Stimulated activated CD4-positive, alpha-beta T cell treated with anti-CD3 and anti-CD28 coated beads, Interleukin-15, amount 100 ng/mL, for 1 hour (primary cell): ENCODE measurements around the gene TNS1.
"Not testable (repeated sequence)": the region's sequence is repeated elsewhere in the genome, so short reads cannot be mapped to it uniquely, and the experiment has no call there.

ENCODE experiments used
- DNase-seq, 2 donors: peaks; one replicate each; pipeline ENCODE4 v3.0.0-alpha.2; 2020; ENCODE audit warnings: low read depth in 1 of 2, low spot score in 1 of 2

Gene TNS1

DNA sequence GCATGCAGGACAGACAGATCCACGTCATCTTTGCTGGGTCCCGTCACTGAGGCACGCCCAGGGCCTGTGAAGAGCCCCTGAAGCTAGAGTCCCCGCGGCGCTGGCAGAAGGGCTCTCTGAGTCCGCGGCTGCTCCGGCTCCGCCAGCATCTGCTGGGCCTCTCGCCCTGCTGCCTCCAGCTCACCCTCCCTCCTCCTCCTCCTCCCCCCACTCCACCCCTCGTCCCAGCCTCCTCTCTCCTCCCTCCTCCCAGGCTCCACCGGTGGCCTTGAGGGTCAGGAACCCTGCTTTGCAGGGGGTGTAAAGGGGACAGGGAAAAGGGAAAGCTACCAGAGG lies at the start of gene TNS1:
Gene TNS1 (minus strand): TSS at position 151 of the 336 bp plus-strand sequence. CDS start 123 bp downstream, at position 28.
- DNase-seq: no peak

DNA sequence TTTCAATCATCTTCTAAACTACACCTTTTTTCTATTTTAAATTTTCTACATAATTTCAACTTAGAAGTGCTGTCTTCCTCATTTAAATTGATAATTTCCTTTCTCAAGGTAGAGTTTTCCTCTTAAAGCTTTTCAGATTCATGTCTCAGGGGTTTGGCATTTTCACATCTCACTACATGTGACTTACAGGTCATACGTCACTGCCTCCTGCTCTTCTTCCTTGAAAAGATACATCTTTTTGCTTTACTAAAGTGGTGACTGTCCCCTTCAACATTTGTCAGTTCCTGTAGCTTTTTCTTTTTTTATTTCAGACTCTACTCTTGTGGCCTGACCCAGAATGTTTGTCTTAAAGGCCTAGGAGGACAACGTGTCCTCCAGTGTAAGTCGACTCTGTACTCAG lies 49.1 kb upstream of the TNS1 start:
- DNase-seq: no peak

DNA sequence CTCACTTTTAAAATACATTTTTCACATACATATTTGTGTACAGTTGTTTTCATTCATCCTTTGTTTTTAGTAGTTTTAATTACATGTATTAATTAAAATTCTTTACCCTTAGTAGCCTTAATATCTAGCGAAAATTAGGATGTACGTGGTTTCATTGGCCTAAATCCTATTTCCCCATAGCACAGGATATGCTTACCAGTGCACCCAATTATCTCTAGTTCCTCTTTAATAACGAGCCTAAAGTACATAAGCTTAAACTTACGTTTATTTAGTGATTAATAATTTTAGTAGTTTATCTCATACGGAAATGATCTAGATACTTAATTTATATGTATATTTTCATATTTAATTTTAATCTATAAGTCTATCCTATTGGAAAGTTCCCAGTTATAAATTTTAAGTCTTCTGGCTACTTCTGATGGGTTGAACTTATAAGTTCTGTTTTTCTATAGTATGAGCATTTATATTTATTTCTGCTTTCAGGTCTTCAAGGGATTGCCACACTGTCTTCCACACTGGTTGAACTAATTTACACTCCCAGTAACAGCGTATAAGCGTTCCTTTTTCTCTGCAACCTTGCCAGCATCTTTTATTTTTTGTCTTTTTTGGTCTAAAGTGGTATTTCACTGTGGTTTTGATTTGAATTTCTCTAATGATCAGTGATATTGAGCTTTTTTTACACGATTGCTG lies 44.9 kb upstream of the TNS1 start:
- DNase-seq: no peak

DNA sequence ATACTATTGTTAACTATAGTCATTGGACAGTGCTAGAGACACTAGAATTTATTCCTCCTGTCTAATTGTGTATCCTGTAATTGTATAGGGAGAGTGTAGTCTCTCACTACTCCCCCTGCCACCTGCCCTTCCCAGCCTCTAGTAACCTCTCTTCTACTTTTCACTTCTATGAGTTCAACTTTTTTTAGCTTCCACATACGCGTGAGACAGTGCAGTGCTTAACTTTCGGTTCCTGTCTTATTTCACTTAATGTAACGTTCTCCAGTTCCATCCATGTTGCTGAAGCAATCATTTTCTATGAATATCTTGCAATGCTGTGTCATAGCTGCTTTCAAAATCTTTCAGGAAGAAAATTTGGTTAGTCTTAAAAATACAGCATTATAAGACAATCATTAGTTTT lies 43.4 kb upstream of the TNS1 start:
- DNase-seq: no peak

GRCh38 chr2:218044599-218044998 lies 41.8 kb upstream of the TNS1 start:
- not testable (repeated sequence) for DNase-seq

- no peak for DNase-seq
Observed at GRCh38 chr2:218043701-218044109, 40.9 kb upstream of the TNS1 start.

DNA sequence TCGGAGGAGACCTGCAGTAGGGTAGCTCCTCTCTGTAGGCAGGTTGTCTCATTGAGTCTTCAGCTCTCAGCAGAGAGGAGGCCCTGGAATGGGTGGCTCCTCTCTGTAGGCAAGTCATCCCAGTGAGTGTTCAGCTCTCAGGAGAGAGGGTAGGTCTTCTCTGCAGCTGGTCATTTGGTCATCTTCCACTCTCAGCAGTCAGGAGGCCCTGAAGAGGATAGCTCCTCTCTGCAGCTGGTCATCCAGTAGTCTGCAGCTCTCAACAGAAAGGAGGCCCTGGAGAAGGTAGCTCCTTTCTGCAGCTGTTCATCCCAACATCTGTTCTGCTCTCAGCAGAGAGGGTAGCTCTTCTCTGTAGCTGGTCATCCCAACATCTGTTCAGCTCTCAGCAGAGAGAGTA lies 40.3 kb upstream of the TNS1 start:
- DNase-seq: no peak

DNA sequence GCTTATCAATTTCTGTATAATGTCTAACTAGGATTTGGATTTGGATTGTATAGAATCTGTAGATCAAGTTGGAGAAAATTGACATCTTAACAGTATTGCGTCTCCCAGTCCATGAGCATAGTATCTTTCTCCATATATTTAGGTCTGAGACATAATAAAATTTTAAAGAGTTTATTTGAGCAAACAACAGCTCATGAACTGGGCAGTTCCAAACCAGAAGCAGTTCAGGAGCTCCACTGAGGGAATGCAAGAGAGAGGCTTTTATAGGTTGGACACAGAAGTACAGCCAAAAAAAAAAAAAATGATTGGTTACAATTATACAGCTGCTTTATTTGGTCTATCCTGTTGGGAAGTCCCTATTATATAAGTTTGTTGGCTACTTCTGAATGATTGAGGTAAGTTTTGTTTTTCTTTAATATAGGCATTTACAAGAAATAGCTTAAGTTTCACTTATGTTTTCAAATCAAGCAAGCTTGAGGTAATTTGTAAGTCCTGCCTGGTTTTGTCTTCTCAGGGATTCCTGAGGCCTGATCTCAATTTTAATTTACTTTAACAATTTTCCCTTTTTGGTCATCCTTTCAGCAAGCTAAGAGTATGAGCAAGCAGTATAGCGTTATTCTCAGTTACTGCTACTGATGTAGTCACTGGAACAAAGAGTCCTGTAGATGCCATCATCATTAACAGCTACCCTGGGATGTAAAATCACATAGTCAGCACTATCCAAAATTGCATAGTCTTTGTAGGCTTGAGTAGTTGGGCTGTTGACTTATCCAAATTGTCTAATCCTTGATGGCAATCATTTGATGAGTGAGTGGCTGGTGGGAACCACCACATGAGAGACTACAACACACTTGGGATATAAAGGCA lies 38.7 kb upstream of the TNS1 start:
- no peak for DNase-seq

GRCh38 chr2:218040883-218041282 lies 38.1 kb upstream of the TNS1 start:
- no peak for DNase-seq

DNA sequence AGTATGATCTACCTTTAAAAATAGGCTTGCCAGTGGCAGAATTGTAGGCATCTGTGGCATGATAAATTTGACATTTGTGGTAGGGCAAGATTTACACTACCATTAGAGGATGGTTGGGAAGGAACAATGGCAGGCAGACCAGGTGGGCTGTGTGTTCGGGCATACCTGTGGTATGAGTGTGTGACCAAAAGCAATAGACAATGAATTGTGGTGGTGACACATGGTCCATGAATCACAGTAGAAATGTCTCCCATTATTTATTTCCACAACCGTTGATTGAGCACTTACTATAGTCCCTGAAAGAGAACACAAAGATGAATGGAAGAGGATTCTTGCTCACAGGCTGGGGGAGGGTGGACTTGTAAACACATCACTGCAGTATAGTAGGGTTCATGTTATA lies 36.4 kb upstream of the TNS1 start:
- DNase-seq: no peak

DNA sequence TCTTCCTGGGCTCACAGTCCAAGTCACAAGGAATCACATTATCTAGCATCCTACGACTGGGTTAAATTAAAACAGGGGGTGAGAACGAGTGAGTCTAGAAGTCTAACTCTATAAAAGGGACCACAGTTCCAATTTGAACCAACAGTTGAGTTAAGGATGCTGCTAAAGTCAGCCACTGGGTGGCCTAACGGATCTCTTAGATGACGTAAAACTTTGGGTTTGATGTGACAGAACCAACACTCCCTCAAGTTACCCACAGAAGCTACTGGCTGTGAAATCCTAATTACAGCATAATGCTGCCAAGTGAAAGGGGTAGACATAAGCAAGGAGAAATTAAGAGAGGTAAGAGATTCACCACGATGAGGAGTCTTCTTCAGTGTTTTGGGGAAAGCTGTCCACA lies 33.6 kb upstream of the TNS1 start:
- no peak for DNase-seq

DNA sequence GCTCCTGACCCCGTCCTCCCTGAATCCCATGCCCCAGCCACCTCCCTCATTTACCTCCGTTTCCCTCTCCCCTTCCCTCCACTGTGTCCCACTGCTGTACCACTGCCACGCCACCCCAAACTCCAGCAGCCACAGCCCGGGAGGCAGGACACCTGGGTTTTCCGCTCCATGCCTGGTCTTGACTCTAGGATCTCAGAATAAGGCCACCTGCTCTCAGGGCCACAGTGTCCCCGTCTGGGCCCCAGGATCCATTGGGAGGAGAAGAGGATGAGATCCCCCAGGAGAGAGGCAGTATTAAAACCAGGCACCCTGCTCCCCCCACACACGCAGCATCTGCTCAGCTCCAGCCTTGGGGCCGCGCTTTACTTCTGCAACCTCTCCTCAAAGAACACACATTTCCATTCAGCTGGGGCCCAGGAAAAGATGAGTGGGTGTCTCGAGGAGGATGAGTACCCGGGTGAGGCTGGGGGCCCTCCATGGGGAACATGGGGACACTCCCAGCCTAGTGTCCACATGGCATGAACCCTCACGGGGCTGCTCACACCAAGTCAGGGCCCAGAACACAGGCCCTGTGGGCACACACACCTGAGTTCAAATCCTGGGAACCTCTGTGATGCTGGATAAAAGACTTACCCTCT lies 32.8 kb upstream of the TNS1 start:
- no peak for DNase-seq

DNA sequence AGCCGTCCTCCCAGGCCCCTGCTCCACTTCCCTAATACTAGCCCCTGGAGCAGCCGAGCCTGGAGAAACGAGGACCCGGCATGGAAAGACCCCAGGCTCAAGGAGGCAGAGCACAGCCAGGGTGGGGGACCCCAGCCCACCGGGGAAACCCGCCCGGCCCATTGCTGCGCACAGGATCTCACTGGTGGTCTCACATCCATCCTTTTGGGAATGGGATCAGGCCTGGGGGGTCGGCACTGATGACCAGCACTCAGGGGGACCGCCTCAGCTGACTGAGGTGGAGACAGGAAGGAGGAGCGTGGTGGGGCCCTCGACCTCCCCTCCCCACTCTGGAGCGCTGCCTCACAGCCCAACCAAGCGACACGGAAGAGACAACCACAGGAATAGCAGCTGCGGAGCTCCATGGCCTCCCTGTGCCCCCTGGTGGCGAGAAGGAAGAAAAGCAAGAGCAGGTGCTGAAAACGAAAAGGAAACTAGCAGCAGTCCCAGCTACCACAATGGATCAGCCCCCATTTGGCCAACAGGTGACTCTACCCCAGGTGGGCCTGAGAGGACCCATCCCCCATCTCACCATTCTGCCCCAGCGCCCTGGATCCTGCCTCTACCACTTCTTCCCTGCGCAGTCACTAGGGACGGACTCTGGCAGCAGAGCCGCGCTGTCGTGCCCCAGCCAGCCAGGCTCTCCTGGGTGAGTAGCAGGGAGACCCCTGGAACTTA lies 31.9 kb upstream of the TNS1 start:
- peak; percentile 26 to 40 for DNase-seq

DNA sequence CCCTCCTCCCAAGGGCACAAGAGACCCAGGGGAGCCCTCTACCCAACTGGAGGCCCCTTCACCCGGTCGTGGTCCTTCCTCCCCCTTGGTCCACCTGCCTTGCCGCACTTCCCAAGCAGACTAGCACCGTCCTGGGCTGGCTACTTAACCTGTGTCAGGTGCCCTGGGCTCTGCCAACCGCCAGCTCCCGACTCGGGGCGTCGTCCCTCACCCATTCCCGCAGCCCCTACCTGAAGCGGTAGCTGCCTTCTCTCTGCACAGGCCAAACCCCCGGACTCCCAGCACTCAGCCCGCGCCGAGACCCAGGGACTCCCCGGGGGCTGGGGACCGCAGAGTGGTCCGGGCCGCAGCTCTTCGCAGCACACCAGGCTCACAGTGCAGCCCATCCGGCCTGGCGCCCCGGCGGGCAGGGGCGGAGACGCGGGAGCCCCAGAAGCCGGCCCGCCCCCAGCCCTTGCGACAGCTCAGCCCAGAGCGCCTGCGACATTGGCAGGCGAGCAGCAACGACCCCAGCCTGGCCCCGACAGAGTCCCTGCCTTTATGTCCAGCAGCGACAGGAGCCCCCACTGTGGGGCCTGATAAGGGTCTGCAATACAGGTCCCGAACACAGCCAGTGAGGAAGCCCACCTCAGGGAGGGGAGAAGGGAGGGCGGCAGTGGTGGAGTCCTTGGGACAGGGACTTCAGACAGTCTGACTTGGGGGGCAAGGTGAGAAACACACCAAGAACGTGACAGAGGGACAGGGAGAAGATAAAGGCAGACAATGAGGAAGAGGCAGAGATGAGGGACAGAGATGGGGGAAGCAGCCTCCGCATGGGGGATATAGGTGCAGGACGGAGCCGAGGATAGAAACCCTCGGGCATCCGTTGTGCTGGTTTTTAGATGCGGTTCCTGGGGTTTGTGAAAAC lies 31.0 kb upstream of the TNS1 start:
- no peak for DNase-seq

- no peak for DNase-seq
Observed at GRCh38 chr2:218033208-218033589, 30.4 kb upstream of the TNS1 start.

GRCh38 chr2:218032336-218033171 lies 29.8 kb upstream of the TNS1 start:
- no peak for DNase-seq

DNA sequence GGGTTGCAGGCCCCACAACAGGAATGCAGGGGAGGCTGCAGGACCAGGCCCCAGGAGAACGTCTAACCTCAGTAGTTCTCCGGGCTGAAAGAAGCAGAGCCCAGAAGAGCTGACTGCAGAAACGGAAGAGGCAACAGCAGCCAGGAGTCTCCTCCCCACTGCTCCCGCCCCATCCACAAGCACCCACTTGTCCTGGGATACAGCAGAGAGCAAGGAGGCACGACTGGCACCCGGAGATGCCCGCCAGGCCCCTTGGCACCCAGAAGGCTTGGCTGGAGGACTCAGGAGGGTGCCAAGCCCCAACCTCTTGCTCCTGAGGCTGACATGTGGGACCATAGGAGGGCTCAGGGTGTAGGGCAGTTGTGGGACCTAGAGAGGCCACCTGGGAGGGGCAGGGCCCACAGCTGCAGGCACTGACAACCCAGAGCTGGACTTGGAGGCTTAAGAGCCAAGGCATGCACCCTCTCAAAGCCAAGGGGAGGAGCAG lies 29.0 kb upstream of the TNS1 start:
- no peak for DNase-seq

DNA sequence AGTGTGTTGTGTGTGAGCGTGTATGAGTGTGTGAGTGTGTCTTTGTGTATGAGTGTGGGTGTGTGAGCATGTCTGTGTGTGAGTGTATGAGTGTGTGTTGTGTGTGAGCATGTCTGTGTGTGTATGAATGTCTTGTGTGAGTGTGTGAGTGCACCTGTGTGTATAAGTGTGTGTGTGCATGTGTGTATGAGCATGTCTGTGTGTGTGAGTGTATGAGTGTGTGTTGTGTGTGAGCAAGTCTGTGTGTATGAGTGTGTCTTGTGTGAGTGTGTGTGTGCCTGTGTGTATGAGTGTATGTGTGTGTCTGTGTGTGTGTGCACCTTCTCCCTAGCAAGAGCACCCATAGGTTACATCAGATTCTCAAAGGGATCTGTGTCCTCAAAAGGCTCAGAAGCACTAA lies 28.5 kb upstream of the TNS1 start:
- no peak for DNase-seq

DNA sequence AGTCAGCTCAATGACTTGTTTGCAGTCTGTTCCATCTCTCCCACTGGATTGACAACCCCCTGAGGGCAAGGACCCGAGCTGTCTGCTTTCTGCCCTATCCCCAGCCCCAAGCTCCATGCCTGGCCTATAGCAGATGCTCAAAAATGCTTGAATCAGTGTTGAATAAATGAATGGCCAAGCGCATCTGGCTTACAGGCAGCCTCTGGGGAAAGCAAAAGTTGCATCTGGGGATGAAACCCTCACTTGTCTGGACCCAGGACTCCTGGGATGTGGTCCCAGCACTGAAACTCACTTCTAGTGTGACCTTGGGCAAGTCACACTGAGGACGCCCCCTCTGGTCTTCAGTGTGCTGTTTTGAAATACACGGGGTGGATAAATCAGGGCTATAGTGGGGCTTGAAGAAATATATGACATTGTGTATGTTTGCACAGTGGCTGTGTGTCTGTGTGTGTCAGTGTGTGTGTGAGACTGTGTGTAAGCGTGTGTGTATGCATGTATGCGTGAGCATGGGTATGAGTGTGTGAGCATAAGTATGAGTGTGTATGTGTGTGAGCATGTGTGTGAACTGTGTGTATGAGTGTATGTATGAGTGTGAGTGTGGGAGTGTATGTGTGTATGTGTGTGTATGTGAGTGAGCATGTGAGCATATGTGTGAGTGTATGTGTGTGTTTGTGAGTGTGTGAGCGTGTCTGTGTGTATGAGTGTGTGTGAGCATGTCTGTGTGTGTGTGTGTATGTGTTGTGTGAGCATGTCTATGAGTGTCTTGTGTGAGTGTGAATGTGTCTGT lies 27.8 kb upstream of the TNS1 start:
- no peak for DNase-seq
